Stomach (tissue), 9 donors: ENCODE measurements around the gene CERS6. TPM values are rescaled to one million over a fixed set of nuclear protein-coding genes. Genes with fewer than 3 reads are reported as not detected.

ENCODE experiments used
- DNase-seq, 2 donors: peaks; one replicate each; pipeline versions ENCODE4 v3.0.0 to v3.0.0-alpha.2; 2013 to 2019
- H3K27ac ChIP-seq, 5 donors: fragments of 200-600 bp in 4 of 5; sonication (generic) in 4 of 5; one replicate each; pipeline ENCODE4 v1.5.1; 2013 to 2019; ENCODE audit warnings: mild to moderate bottlenecking in 1 of 5, moderate library complexity in 1 of 5
- H3K27me3 ChIP-seq, 3 donors: fragments of 200-600 bp; sonication (generic); one replicate each; pipeline ENCODE4 v1.5.1; 2017 to 2019; ENCODE audit warnings: mixed run types in 1 of 3
- H3K36me3 ChIP-seq, 4 donors: fragments of 200-600 bp; sonication (generic); 1 replicate in 3 of 4; 2 replicates in 1 of 4; pipeline ENCODE4 v1.5.1; 2016 to 2019
- H3K4me1 ChIP-seq, 4 donors: fragments of 200-600 bp; sonication (generic); one replicate each; pipeline ENCODE4 v1.5.1; 2016 to 2019
- H3K4me3 ChIP-seq, 4 donors: fragments of 200-600 bp; sonication (generic) in 3 of 4; one replicate each; pipeline ENCODE4 v1.5.1; 2016 to 2019; ENCODE audit warnings: mild to moderate bottlenecking in 1 of 4
- H3K9me3 ChIP-seq, 4 donors: fragments of 200-600 bp; sonication (generic); one replicate each; pipeline ENCODE4 v1.5.1; 2016 to 2019
- CTCF ChIP-seq, 7 experiments: fragments of 450-650 bp in 4 of 7; fragments of 200-600 bp in 3 of 7; sonication (generic) in 3 of 7; IDR thresholded peaks; one replicate each; pipeline ENCODE4 v1.5.1; 2016 to 2019; ENCODE audit warnings: antibody characterized with exemption in 7 of 7, control low read depth in 2 of 7, mild to moderate bottlenecking in 1 of 7
- EP300 ChIP-seq: sonication (generic); formaldehyde crosslinking; IDR thresholded peaks from one replicate; pipeline ENCODE4 v1.6.1; 2017; ENCODE audit warnings: antibody characterized with exemption
- POLR2A ChIP-seq, 4 donors: fragments of 450-650 bp; IDR thresholded peaks; one replicate each; pipeline ENCODE4 v1.6.1; 2016; ENCODE audit warnings: antibody characterized with exemption in 4 of 4, control low read depth in 2 of 4, mild to moderate bottlenecking in 1 of 4, moderate library complexity in 1 of 4
- POLR2AphosphoS5 ChIP-seq, 3 donors: sonication (generic); formaldehyde crosslinking; IDR thresholded peaks; one replicate each; pipeline ENCODE4 v1.6.1; 2016; ENCODE audit warnings: antibody characterized with exemption in 3 of 3
- WGBS, 5 donors: extraction: QIAGEN DNeasy Blood & Tissue Kit in 3 of 5; methylation state at CpG; one replicate each; pipeline versions ENCODE4 v1.1.5 to v1.1.7; 2013 to 2018; 5-methylcytosine and 5-hydroxymethylcytosine counted together
- intact Hi-C: fragments of 100-400 bp; cut with DNase I; formaldehyde crosslinking; loops from one replicate; pipeline ENCODE4 v1.15.1; 2023; ENCODE audit warnings: low total_unique reads
- polyA plus RNA-seq, 3 donors: library from polyadenylated mRNA; stranded (reverse); fragments of 200-250 nt; gene quantifications; one replicate each; pipeline ENCODE4 v1.2.3, GENCODE V29; 2013
- total RNA-seq, 5 donors: library from RNA; depleted of rRNA; stranded (reverse); fragments of >200 nt; gene quantifications; one replicate each; pipeline versions ENCODE4 v1.1.0 to v1.2.3, GENCODE V29; 2014 to 2016
- donor health status: healthy with polysubstance abuse.
- donor health status: Bipolar disorder and iron deficiency.
- donor health status: healthy.

Gene CERS6
- total and polyA plus RNA-seq, 8 donors, result 4.0 to 102 (median 53.2) TPM

GRCh38 chr2:168718622-168719021 is 262.6 kb downstream of the CERS6 start:
- intact Hi-C loops, result no loop called here
- TF ChIP-seq CTCF (IDR thresholded peaks at IDR 0.05) (no peak), EP300 (no peak), POLR2AphosphoS5 (IDR thresholded peaks at IDR 0.05) (no peak), POLR2A (IDR thresholded peaks at IDR 0.05) (no peak)
- no peak overlapping the region for H3K27ac ChIP-seq
- DNase-seq, result no peak
- no peaks in the 10 kb centered on the region for H3K9me3 ChIP-seq
- no peaks in the 10 kb centered on the region for H3K27me3 ChIP-seq
- no peak overlapping the region for H3K4me3 ChIP-seq
- H3K4me1 ChIP-seq, result peaks cover 0 to 20% (median 5%) of the 10 kb centered on the region in 4 donors
- peaks cover 0 to 34% (median 13%) of the 10 kb centered on the region in 4 donors for H3K36me3 ChIP-seq
- 37 to 60% (median 47%) methylated on average over 2 of the region's 2 CpGs for WGBS, 5 donors

GRCh38 chr2:168719446-168719845 is 263.4 kb downstream of the CERS6 start:
- DNase-seq, result no peak
- H3K27ac ChIP-seq, result no peak overlapping the region
- peaks cover 0 to 39% (median 20%) of the 10 kb centered on the region in 4 donors for H3K36me3 ChIP-seq
- no peaks in the 10 kb centered on the region for H3K27me3 ChIP-seq
- TF ChIP-seq CTCF (IDR thresholded peaks at IDR 0.05) (no peak), EP300 (no peak), POLR2A (IDR thresholded peaks at IDR 0.05) (no peak), POLR2AphosphoS5 (IDR thresholded peaks at IDR 0.05) (no peak)
- no peaks in the 10 kb centered on the region for H3K9me3 ChIP-seq
- peaks cover 0 to 20% (median 5%) of the 10 kb centered on the region in 4 donors for H3K4me1 ChIP-seq
- intact Hi-C loops, result no loop called here
- no peak overlapping the region for H3K4me3 ChIP-seq

GRCh38 chr2:168722592-168722991 is 266.5 kb downstream of the CERS6 start:
- H3K36me3 ChIP-seq, result peaks cover 0 to 50% (median 28%) of the 10 kb centered on the region in 4 donors
- H3K9me3 ChIP-seq, result no peaks in the 10 kb centered on the region
- WGBS, 5 donors, result 26 to 60% (median 52%) methylated on average over 2 of the region's 2 CpGs
- peaks cover 0 to 15% (median 4%) of the 10 kb centered on the region in 4 donors for H3K4me1 ChIP-seq
- intact Hi-C loops, result no loop called here
- H3K27me3 ChIP-seq, result no peaks in the 10 kb centered on the region
- no peak overlapping the region for H3K4me3 ChIP-seq
- TF ChIP-seq EP300 (no peak), POLR2AphosphoS5 (IDR thresholded peaks at IDR 0.05) (peak in 1 of 3 donors; percentile 26), POLR2A (IDR thresholded peaks at IDR 0.05) (no peak)
- no peak overlapping the region for H3K27ac ChIP-seq
- DNase-seq, result peak in 1 of 2 donors; percentile 48

- intact Hi-C loops, result no loop called here
- H3K27ac ChIP-seq, result no peak overlapping the region
- H3K36me3 ChIP-seq, result peaks cover 0 to 47% (median 28%) of the 10 kb centered on the region in 4 donors
- no peak overlapping the region for H3K4me3 ChIP-seq
- TF ChIP-seq EP300 (no peak), POLR2A (IDR thresholded peaks at IDR 0.05) (no peak), CTCF (IDR thresholded peaks at IDR 0.05) (no peak), POLR2AphosphoS5 (IDR thresholded peaks at IDR 0.05) (no peak)
- H3K4me1 ChIP-seq, result peaks cover 0 to 7% (median under 1%) of the 10 kb centered on the region in 4 donors
- DNase-seq, result no peak
- no peaks in the 10 kb centered on the region for H3K9me3 ChIP-seq
- WGBS, 5 donors, result 60 to 75% (median 66%) methylated on average over 3 of the region's 3 CpGs
- no peaks in the 10 kb centered on the region for H3K27me3 ChIP-seq
Observed at GRCh38 chr2:168723275-168723899, 267.3 kb downstream of the CERS6 start.

- no peak overlapping the region for H3K4me3 ChIP-seq
- H3K9me3 ChIP-seq, result no peaks in the 10 kb centered on the region
- H3K27ac ChIP-seq, result no peak overlapping the region
- H3K36me3 ChIP-seq, result peaks cover 0 to 30% (median 22%) of the 10 kb centered on the region in 4 donors
- TF ChIP-seq POLR2A (IDR thresholded peaks at IDR 0.05) (no peak), CTCF (IDR thresholded peaks at IDR 0.05) (no peak), EP300 (no peak), POLR2AphosphoS5 (IDR thresholded peaks at IDR 0.05) (no peak)
- intact Hi-C loops, result no loop called here
- no peak for DNase-seq
- H3K27me3 ChIP-seq, result no peaks in the 10 kb centered on the region
- H3K4me1 ChIP-seq, result peaks cover 0 to 13% (median 2%) of the 10 kb centered on the region in 4 donors
- WGBS, 5 donors, result 74 to 87% (median 81%) methylated on average over 3 of the region's 3 CpGs
Observed at GRCh38 chr2:168726375-168726774, 270.3 kb downstream of the CERS6 start.
